ENCODE results near the gene KCNQ1OT1.

- TF ChIP-seq CTCF (IDR thresholded peaks at IDR 0.05) (no peak), POLR2AphosphoS5 (IDR thresholded peaks at IDR 0.05) (no peak), POLR2A (IDR thresholded peaks at IDR 0.05) (no peak)
These were observed 14.7 kb downstream of the KCNQ1OT1 start for GRCh38 chr11:2685051-2685450.
